Vagina (tissue), 2 donors: ENCODE measurements around the gene GNAI2. TPM values are rescaled to one million over a fixed set of nuclear protein-coding genes. Genes with fewer than 3 reads are reported as not detected.
"Not testable (repeated sequence)": the region's sequence is repeated elsewhere in the genome, so short reads cannot be mapped to it uniquely, and the experiment has no call there.

Experiments
- DNase-seq, 2 donors: peaks; one replicate each; pipeline ENCODE4 v3.0.0-alpha.2; 2017; ENCODE audit errors: extremely low spot score in 2 of 2
- H3K27ac ChIP-seq: fragments of 200-600 bp; sonication (generic); one replicate; pipeline ENCODE4 v1.5.1; 2019
- H3K27me3 ChIP-seq: fragments of 200-600 bp; sonication (generic); one replicate; pipeline ENCODE4 v1.5.1; 2019
- H3K36me3 ChIP-seq, 2 donors: fragments of 200-600 bp; sonication (generic); one replicate each; pipeline ENCODE4 v1.5.1; 2017 to 2019
- H3K4me1 ChIP-seq: fragments of 200-600 bp; sonication (generic); one replicate; pipeline ENCODE4 v1.5.1; 2019
- H3K4me3 ChIP-seq, 2 donors: fragments of 200-600 bp; sonication (generic); 1 replicate in 1 of 2; 2 replicates in 1 of 2; pipeline ENCODE4 v1.5.1; 2016 to 2019
- H3K9me3 ChIP-seq: fragments of 200-600 bp; sonication (generic); one replicate; pipeline ENCODE4 v1.5.1; 2019
- CTCF ChIP-seq, 3 experiments: fragments of 450-650 bp in 2 of 3; fragments of 200-600 bp in 1 of 3; sonication (generic) in 1 of 3; IDR thresholded peaks; one replicate each; pipeline ENCODE4 v1.5.1; 2017 to 2019; ENCODE audit warnings: antibody characterized with exemption in 3 of 3, mild to moderate bottlenecking in 2 of 3, moderate library complexity in 2 of 3
- POLR2A ChIP-seq, 2 donors: fragments of 450-650 bp; IDR thresholded peaks; one replicate each; pipeline ENCODE4 v1.6.1; 2017; ENCODE audit warnings: antibody characterized with exemption in 2 of 2, mild to moderate bottlenecking in 2 of 2, moderate library complexity in 2 of 2
- POLR2AphosphoS5 ChIP-seq, 2 donors: sonication (generic); formaldehyde crosslinking; IDR thresholded peaks; one replicate each; pipeline ENCODE4 v1.9.0; 2017; ENCODE audit warnings: antibody characterized with exemption in 2 of 2, mild to moderate bottlenecking in 2 of 2, low read depth in 1 of 2; ENCODE audit not compliant: insufficient read depth in 1 of 2
- intact Hi-C: fragments of 100-400 bp; cut with DNase I; formaldehyde crosslinking; loops from one replicate; pipeline ENCODE4 v1.15.1; 2023
- total RNA-seq: library from RNA; depleted of rRNA; stranded (reverse); fragments of >200 nt; gene quantifications from one replicate; pipeline ENCODE4 v1.2.3, GENCODE V29; 2016

Gene GNAI2
- total RNA-seq, 1 donor from 2014 or later: 244 TPM

GRCh38 chr3:50261505-50261904 lies 25.5 kb downstream of the GNAI2 start:
- TF ChIP-seq CTCF (IDR thresholded peaks at IDR 0.05) (no peak), POLR2AphosphoS5 (IDR thresholded peaks at IDR 0.05; ENCODE audit: insufficient read depth in 1 of 2, low read depth in 1 of 2) (no peak)
- Histone ChIP-seq H3K27me3 (no peaks in the 10 kb centered on the region), H3K36me3 (peaks cover 0 to 21% of the 10 kb centered on the region in 2 donors), H3K9me3 (no peaks in the 10 kb centered on the region), H3K27ac (peak overlapping the region; percentile 98), H3K4me3 (no peak overlapping the region), H3K4me1 (peaks cover 62% of the 10 kb centered on the region)
- no peak for DNase-seq
- intact Hi-C loops: no loop called here

- H3K9me3 ChIP-seq, H3K4me3 ChIP-seq, H3K27me3 ChIP-seq, DNase-seq, intact Hi-C loops: not testable (repeated sequence)
- Histone ChIP-seq H3K36me3 (peaks cover 0 to 14% of the 10 kb centered on the region in 2 donors), H3K27ac (peak overlapping the region; percentile 98), H3K4me1 (peaks cover 69% of the 10 kb centered on the region)
These were observed 26.2 kb downstream of the GNAI2 start for GRCh38 chr3:50262200-50262599.

GRCh38 chr3:50262778-50263177 lies 26.8 kb downstream of the GNAI2 start:
- TF ChIP-seq POLR2AphosphoS5 (IDR thresholded peaks at IDR 0.05; ENCODE audit: insufficient read depth in 1 of 2, low read depth in 1 of 2) (no peak), CTCF (IDR thresholded peaks at IDR 0.05) (no peak), POLR2A (IDR thresholded peaks at IDR 0.05) (no peak)
- Histone ChIP-seq H3K27ac (peak overlapping the region; percentile 98), H3K4me3 (no peak overlapping the region), H3K27me3 (no peaks in the 10 kb centered on the region), H3K4me1 (peaks cover 75% of the 10 kb centered on the region), H3K36me3 (peaks cover 0 to 8% of the 10 kb centered on the region in 2 donors), H3K9me3 (no peaks in the 10 kb centered on the region)
- DNase-seq: no peak
- intact Hi-C loops: no loop called here

GRCh38 chr3:50263478-50264382 lies 27.7 kb downstream of the GNAI2 start:
- Histone ChIP-seq H3K4me1 (peaks cover 84% of the 10 kb centered on the region), H3K36me3 (no peaks in the 10 kb centered on the region), H3K9me3 (no peaks in the 10 kb centered on the region), H3K27ac (peak overlapping the region; percentile 98), H3K4me3 (no peak overlapping the region), H3K27me3 (no peaks in the 10 kb centered on the region)
- no peak for DNase-seq
- no peak for TF ChIP-seq POLR2A (IDR thresholded peaks at IDR 0.05)
- TF ChIP-seq POLR2AphosphoS5 (IDR thresholded peaks at IDR 0.05; ENCODE audit: insufficient read depth in 1 of 2, low read depth in 1 of 2): no peak
- no peak for TF ChIP-seq CTCF (IDR thresholded peaks at IDR 0.05)
- intact Hi-C loops: no loop called here

- Histone ChIP-seq H3K36me3 (no peaks in the 10 kb centered on the region), H3K4me1 (peaks cover 84% of the 10 kb centered on the region), H3K4me3 (no peak overlapping the region), H3K27ac (peak overlapping the region; percentile 98), H3K9me3 (no peaks in the 10 kb centered on the region), H3K27me3 (no peaks in the 10 kb centered on the region)
- no peak for TF ChIP-seq POLR2A (IDR thresholded peaks at IDR 0.05)
- peak in 1 of 2 donors; percentile 77 for TF ChIP-seq POLR2AphosphoS5 (IDR thresholded peaks at IDR 0.05; ENCODE audit: insufficient read depth in 1 of 2, low read depth in 1 of 2)
- DNase-seq: no peak
- intact Hi-C loops: no loop called here
These were observed 28.5 kb downstream of the GNAI2 start for GRCh38 chr3:50264383-50264963.
